ENCODE data around the gene ITGB3. TPM values are rescaled to one million over a fixed set of nuclear protein-coding genes. Genes with fewer than 3 reads are reported as not detected.

ITGB3 gene
- total and polyA plus RNA-seq, 2 of the 4 experiments (the other 2 are of a cell fraction): 9.8 to 17.6 TPM

DNA sequence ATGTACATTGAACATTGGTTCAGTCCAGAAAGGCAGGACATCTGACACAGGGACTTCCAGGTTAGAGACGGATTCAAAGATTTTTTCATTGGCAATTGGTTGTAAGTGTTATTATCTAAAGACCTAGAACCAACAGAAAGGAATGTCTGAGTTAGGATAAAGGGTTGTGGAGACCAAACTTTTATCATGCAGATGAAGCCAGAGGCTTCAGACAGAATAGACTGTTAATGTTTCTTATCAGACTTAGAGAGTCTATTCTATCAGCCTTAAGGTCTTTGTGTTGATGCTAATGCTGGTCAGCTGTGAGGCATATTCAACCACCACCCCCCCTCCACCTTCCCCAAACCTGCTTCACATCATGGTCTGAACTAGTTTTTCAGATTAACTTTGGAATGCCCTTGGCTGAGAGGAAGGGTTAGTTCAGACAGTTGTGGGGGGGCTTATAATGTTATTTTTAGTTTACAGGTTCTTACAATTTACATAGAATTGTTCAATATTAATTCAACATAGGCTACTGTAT lies 2.1 kb upstream of the ITGB3 start:
- BruUV-seq (replicated peaks): no TSS peak
- Histone ChIP-seq H2AK9ac (replicated peaks; ENCODE audit: low read depth, low read length, poor library complexity) (no peak overlapping the region), H3K36me3 (ENCODE audit: control insufficient read depth, insufficient read depth, low read length) (no peaks in the 10 kb centered on the region), H3K14ac (replicated peaks; ENCODE audit: low read depth, low read length) (no peak overlapping the region), H3K4me3 (ENCODE audit: insufficient read depth, low read depth, low read length) (no peak overlapping the region), H2AK5ac (ENCODE audit: low read depth, low read length) (no peak overlapping the region), H3K4me2 (ENCODE audit: low read depth, low read length) (no peak overlapping the region), H2BK5ac (ENCODE audit: low read depth, low read length, poor library complexity, severe bottlenecking) (no peak overlapping the region), H4K91ac (ENCODE audit: insufficient read depth, low read depth, low read length) (no peak overlapping the region), H3K79me1 (ENCODE audit: low read depth in 1 of 2, low read length in 2 of 2) (peaks cover under 1 to 24% of the 10 kb centered on the region in 2 experiments; a peak in 3 of 4 replicates), H3K4ac (ENCODE audit: low read depth, low read length) (no peak overlapping the region), H3K9me3 (ENCODE audit: control insufficient read depth, insufficient read depth, low read length) (no peaks in the 10 kb centered on the region), H2BK20ac (ENCODE audit: low read depth, low read length) (no peak overlapping the region), H3K27me3 (ENCODE audit: control insufficient read depth, insufficient read depth, low read length) (no peaks in the 10 kb centered on the region; the same call in 1 of the 2 replicates), H4K8ac (ENCODE audit: low read depth in 2 of 2, low read length in 2 of 2) (no peak overlapping the region), H3K23ac (ENCODE audit: low read depth, low read length) (no peak overlapping the region), H3K18ac (ENCODE audit: low read depth, low read length) (no peak overlapping the region), H3K9ac (ENCODE audit: low read depth, low read length) (no peak overlapping the region), H3K4me1 (ENCODE audit: control insufficient read depth, insufficient read depth, low read length) (peaks cover 4% of the 10 kb centered on the region), H3K27ac (ENCODE audit: insufficient read depth, low read length) (no peak overlapping the region), H4K20me1 (ENCODE audit: insufficient read depth, low read length) (no peaks in the 10 kb centered on the region), H2AFZ (replicated peaks; ENCODE audit: low read length, poor library complexity) (no peak overlapping the region), H2BK15ac (ENCODE audit: low read depth, low read length) (no peak overlapping the region), H3K56ac (ENCODE audit: extremely low read depth, insufficient read depth, low read length) (no peak overlapping the region), H4K5ac (ENCODE audit: low read depth, low read length) (no peak overlapping the region), H2BK120ac (ENCODE audit: low read depth, low read length) (no peak overlapping the region), H3K9me1 (ENCODE audit: insufficient read depth, low read length) (no peaks in the 10 kb centered on the region)
- no peak for DNase-seq
- no peak for ATAC-seq (ENCODE audit: low read depth)
- CTCF ChIA-PET: interaction anchor here (0.6 to 0.8 kb wide), 2 partner anchors 11 to 72 kb away, joined by 3 to 4 read pairs; no protein-coding TSS in a partner anchor
- intact Hi-C loops (cut with micrococcal nuclease) (no loop called here), in situ Hi-C loops (cut with MboI; ENCODE audit: low sequenced_read_pairs) (no loop called here), dilution Hi-C loops (cut with HindIII; ENCODE audit: low sequenced_read_pairs, unreplicated experiment) (no loop called here)
- 80% methylated on average over 1 of the region's 1 CpG; no CpG with 5 or more reads in 1 of the 2 experiments for WGBS, 2 experiments (ENCODE audit: extremely low coverage in 2 of 2, insufficient read length in 1 of 2)
- POLR2A ChIA-PET (ENCODE audit: unreplicated experiment): no interaction called here
- TF ChIP-seq MXI1 (IDR thresholded peaks at IDR 0.05; ENCODE audit: borderline replicate concordance, low read depth, low read length): no peak
- TF ChIP-seq, protein P1, sequence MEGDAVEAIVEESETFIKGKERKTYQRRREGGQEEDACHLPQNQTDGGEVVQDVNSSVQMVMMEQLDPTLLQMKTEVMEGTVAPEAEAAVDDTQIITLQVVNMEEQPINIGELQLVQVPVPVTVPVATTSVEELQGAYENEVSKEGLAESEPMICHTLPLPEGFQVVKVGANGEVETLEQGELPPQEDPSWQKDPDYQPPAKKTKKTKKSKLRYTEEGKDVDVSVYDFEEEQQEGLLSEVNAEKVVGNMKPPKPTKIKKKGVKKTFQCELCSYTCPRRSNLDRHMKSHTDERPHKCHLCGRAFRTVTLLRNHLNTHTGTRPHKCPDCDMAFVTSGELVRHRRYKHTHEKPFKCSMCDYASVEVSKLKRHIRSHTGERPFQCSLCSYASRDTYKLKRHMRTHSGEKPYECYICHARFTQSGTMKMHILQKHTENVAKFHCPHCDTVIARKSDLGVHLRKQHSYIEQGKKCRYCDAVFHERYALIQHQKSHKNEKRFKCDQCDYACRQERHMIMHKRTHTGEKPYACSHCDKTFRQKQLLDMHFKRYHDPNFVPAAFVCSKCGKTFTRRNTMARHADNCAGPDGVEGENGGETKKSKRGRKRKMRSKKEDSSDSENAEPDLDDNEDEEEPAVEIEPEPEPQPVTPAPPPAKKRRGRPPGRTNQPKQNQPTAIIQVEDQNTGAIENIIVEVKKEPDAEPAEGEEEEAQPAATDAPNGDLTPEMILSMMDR (conservative IDR thresholded peaks at IDR 0.05; ENCODE audit: low read depth, low read length): no peak
- no peak for TF ChIP-seq RAD21 (IDR thresholded peaks at IDR 0.05; ENCODE audit: low read length)
- TF ChIP-seq CEBPB (IDR thresholded peaks at IDR 0.05; ENCODE audit: low read depth, low read length): no peak
- TF ChIP-seq RCOR1 (IDR thresholded peaks at IDR 0.05; ENCODE audit: insufficient replicate concordance, low read length): no peak
- no peak for TF ChIP-seq POLR2A (IDR thresholded peaks at IDR 0.05; ENCODE audit: low read depth, low read length)
- no peak for TF ChIP-seq SMC3 (IDR thresholded peaks at IDR 0.05; ENCODE audit: low read depth, low read length)
- no peak for TF ChIP-seq FOS (IDR thresholded peaks at IDR 0.05; ENCODE audit: low read depth, low read length)
- TF ChIP-seq, protein P2, sequence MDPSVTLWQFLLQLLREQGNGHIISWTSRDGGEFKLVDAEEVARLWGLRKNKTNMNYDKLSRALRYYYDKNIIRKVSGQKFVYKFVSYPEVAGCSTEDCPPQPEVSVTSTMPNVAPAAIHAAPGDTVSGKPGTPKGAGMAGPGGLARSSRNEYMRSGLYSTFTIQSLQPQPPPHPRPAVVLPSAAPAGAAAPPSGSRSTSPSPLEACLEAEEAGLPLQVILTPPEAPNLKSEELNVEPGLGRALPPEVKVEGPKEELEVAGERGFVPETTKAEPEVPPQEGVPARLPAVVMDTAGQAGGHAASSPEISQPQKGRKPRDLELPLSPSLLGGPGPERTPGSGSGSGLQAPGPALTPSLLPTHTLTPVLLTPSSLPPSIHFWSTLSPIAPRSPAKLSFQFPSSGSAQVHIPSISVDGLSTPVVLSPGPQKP (IDR thresholded peaks at IDR 0.05; ENCODE audit: borderline replicate concordance, low read depth, low read length): no peak
- no peak for TF ChIP-seq MAFK (IDR thresholded peaks at IDR 0.05; ENCODE audit: low read depth, low read length)
- TF ChIP-seq NFE2L2 (IDR thresholded peaks at IDR 0.05; ENCODE audit: low read depth, low read length): no peak
- no peak for TF ChIP-seq RFX5 (IDR thresholded peaks at IDR 0.05; ENCODE audit: low read depth, low read length)
- TF ChIP-seq CHD1 (IDR thresholded peaks at IDR 0.05; ENCODE audit: low read depth, low read length): no peak
- no peak for TF ChIP-seq BHLHE40 (IDR thresholded peaks at IDR 0.05; ENCODE audit: low read depth, low read length)
- TF ChIP-seq MAZ (IDR thresholded peaks at IDR 0.05; ENCODE audit: borderline replicate concordance, low read depth, low read length): no peak
- TF ChIP-seq, protein P3, sequence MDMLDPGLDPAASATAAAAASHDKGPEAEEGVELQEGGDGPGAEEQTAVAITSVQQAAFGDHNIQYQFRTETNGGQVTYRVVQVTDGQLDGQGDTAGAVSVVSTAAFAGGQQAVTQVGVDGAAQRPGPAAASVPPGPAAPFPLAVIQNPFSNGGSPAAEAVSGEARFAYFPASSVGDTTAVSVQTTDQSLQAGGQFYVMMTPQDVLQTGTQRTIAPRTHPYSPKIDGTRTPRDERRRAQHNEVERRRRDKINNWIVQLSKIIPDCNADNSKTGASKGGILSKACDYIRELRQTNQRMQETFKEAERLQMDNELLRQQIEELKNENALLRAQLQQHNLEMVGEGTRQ (IDR thresholded peaks at IDR 0.05; ENCODE audit: low read depth, low read length): no peak
